Mesendoderm (in vitro differentiated cells): ENCODE results near the gene DRD2.

Experiments
- DNase-seq: peaks from one replicate; pipeline ENCODE4 v3.0.0; 2013
- H2AK5ac ChIP-seq: 2 replicates; pipeline ENCODE4 v1.6.1; 2013; ENCODE audit warnings: low read length, inconsistent platforms
- H2BK120ac ChIP-seq: 2 replicates; pipeline ENCODE4 v1.6.1; 2013; ENCODE audit warnings: low read depth, mild to moderate bottlenecking, low read length, moderate library complexity, mixed read lengths
- H2BK15ac ChIP-seq: replicated peaks from 2 replicates; pipeline ENCODE4 v1.6.1; 2013; ENCODE audit warnings: low read depth, mild to moderate bottlenecking, moderate library complexity
- H2BK5ac ChIP-seq: 2 replicates; pipeline ENCODE4 v1.6.1; 2013; ENCODE audit warnings: low read length, inconsistent platforms
- H3K18ac ChIP-seq: 2 replicates; pipeline ENCODE4 v1.6.1; 2013; ENCODE audit warnings: mild to moderate bottlenecking, low read length, mixed read lengths
- H3K23ac ChIP-seq: one replicate; pipeline ENCODE4 v1.6.1; 2013; ENCODE audit warnings: low read length
- H3K27ac ChIP-seq: 2 replicates; pipeline ENCODE4 v1.5.1; 2013; ENCODE audit warnings: low read depth, mild to moderate bottlenecking, inconsistent platforms, low read length, moderate library complexity
- H3K27me3 ChIP-seq: 2 replicates; pipeline ENCODE4 v1.6.1; 2013; ENCODE audit warnings: low read length, control low read depth, mild to moderate bottlenecking, inconsistent platforms; ENCODE audit not compliant: insufficient read depth, poor library complexity
- H3K36me3 ChIP-seq: 2 replicates; pipeline ENCODE4 v1.6.1; 2013; ENCODE audit warnings: low read length, inconsistent platforms; ENCODE audit not compliant: control insufficient read depth, insufficient read depth
- H3K4ac ChIP-seq: one replicate; pipeline ENCODE4 v1.6.1; 2013; ENCODE audit warnings: low read depth, mild to moderate bottlenecking, low read length, moderate library complexity
- H3K4me1 ChIP-seq: 2 replicates; pipeline ENCODE4 v1.6.1; 2013; ENCODE audit warnings: low read depth, low read length, inconsistent platforms; ENCODE audit not compliant: control insufficient read depth
- H3K4me2 ChIP-seq: 2 replicates; pipeline ENCODE4 v1.6.1; 2013; ENCODE audit warnings: low read length
- H3K4me3 ChIP-seq: 2 replicates; pipeline ENCODE4 v1.5.1; 2013; ENCODE audit warnings: mild to moderate bottlenecking, low read length
- H3K56ac ChIP-seq: one replicate; pipeline ENCODE4 v1.6.1; 2013; ENCODE audit warnings: low read length
- H3K79me1 ChIP-seq: 2 replicates; pipeline ENCODE4 v1.6.1; 2013; ENCODE audit warnings: low read length, inconsistent platforms
- H3K79me2 ChIP-seq: 2 replicates; pipeline ENCODE4 v1.6.1; 2013; ENCODE audit warnings: mild to moderate bottlenecking, low read length; ENCODE audit not compliant: control insufficient read depth, insufficient read depth
- H3K9ac ChIP-seq: 2 replicates; pipeline ENCODE4 v1.6.1; 2013; ENCODE audit warnings: low read length, inconsistent platforms
- H4K5ac ChIP-seq: one replicate; pipeline ENCODE4 v1.6.1; 2013; ENCODE audit warnings: low read length
- H4K8ac ChIP-seq: one replicate; pipeline ENCODE4 v1.6.1; 2013; ENCODE audit warnings: low read depth, mild to moderate bottlenecking, control low read depth, low read length, moderate library complexity
- WGBS: extraction: QIAGEN DNeasy Blood & Tissue Kit; methylation state at CpG from one replicate; pipeline ENCODE4 v1.1.7; 2013; ENCODE audit warnings: low lambda C conversion rate, missing lambda C conversion rate; ENCODE audit not compliant: insufficient coverage; ENCODE audit errors: extremely low coverage; 5-methylcytosine and 5-hydroxymethylcytosine counted together

DRD2 gene

DNA sequence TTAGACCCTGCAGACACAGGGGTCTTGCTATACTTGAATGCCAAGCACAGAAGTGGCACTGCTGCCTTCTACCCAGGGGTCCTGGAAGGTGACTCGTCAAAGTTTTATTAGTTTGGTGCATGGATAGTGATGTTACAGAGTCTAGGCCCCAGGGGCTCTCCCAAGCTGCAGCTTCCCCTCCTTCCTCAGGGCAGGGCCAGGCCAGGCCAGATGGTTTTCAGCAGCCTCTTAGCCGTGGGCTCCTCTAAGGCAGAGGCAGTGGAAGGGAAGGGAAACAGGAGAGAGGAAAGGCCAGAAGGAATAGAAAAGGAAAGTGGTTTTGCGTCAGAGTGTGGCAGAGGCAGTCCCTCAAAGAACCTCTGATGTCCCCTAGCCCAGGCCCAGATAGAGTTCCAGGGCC is 65.7 kb downstream of the DRD2 start:
- Histone ChIP-seq H3K79me1 (no peaks in the 10 kb centered on the region), H3K23ac (no peak overlapping the region), H3K4me3 (no peak overlapping the region), H3K56ac (no peak overlapping the region), H3K4me1 (no peaks in the 10 kb centered on the region), H2AK5ac (no peak overlapping the region), H4K5ac (no peak overlapping the region), H3K4ac (no peak overlapping the region), H3K36me3 (no peaks in the 10 kb centered on the region), H2BK15ac (no peak overlapping the region), H3K27ac (no peak overlapping the region), H3K27me3 (no peaks in the 10 kb centered on the region), H3K9ac (no peak overlapping the region), H4K8ac (no peak overlapping the region), H3K18ac (no peak overlapping the region), H2BK5ac (no peak overlapping the region), H3K4me2 (no peak overlapping the region), H2BK120ac (no peak overlapping the region), H3K79me2 (no peaks in the 10 kb centered on the region)
- no peak for DNase-seq
- no CpG with 5 or more reads among the region's 3 CpGs for whole genome bisulfite sequencing

DNA sequence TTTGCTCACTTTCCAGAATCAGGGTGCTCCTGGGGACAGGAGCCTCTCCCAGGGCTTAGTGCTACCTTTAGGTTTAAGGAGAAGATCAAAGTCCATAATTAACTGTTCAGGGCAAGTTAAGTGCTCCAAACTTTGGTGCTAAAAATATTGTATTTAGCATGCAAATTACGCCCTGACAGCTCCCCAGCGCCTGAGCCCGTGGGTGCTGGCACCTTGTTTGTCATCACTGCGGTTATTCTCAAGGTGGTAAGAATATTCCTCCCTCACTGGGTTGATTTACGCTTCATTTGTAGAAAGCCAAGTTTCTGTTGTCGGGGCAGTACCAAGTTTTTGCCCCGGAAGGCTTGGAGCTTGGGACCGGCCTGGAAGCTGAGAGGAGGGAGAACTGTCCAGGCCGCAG is 66.3 kb downstream of the DRD2 start:
- Histone ChIP-seq H3K4ac (no peak overlapping the region), H4K8ac (no peak overlapping the region), H3K18ac (no peak overlapping the region), H3K9ac (no peak overlapping the region), H3K36me3 (no peaks in the 10 kb centered on the region), H3K23ac (no peak overlapping the region), H2BK120ac (no peak overlapping the region), H4K5ac (no peak overlapping the region), H3K79me1 (no peaks in the 10 kb centered on the region), H3K4me3 (no peak overlapping the region), H3K27ac (no peak overlapping the region), H3K4me1 (no peaks in the 10 kb centered on the region), H3K79me2 (no peaks in the 10 kb centered on the region), H3K56ac (no peak overlapping the region), H3K27me3 (no peaks in the 10 kb centered on the region), H2BK15ac (no peak overlapping the region), H2BK5ac (no peak overlapping the region), H3K4me2 (no peak overlapping the region), H2AK5ac (no peak overlapping the region)
- DNase-seq: no peak
- no CpG with 5 or more reads among the region's 9 CpGs for WGBS

DNA sequence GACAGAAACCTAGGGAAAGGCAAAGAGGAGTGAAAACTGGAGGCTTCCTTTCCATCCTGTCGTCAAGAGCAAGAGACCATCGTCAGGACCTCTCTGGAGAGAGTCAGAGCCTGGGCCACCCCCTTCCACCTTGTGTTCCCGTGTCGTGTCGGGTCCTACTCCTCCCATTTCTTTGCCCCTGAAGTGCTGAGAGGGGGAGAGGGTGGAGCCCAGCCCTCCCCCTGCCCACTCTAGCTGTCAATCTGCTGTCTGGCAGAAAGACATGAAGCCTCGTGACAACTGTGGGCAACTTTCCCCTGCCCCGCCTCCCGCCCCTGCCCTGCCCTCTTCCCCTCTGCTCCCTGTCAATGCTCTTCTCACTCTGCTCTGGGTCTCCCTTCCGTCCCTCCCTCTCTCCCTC is 67.0 kb downstream of the DRD2 start:
- Histone ChIP-seq H2BK15ac (no peak overlapping the region), H3K18ac (no peak overlapping the region), H3K79me1 (no peaks in the 10 kb centered on the region)

DNA sequence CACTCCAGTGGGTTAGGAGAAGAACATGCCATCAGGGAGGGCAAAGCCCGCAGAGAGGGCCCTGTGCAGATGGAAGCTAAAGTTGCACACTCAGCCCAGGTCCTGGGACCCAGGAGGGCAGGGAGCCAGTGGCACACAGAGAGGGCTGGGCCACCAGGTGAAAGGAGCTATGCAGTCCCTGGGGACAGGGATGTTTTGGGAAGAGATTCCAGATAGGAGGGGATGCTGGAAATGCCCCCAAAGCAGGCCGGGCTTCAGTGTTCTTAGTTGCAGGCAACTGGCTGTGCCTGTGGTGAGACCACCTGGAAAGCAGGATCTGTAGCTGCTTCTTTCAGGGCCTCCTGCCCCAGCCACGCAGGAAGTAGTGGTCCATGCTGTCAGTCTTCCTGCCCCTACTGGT is 68.0 kb downstream of the DRD2 start:
- Histone ChIP-seq H2BK120ac (no peak overlapping the region), H2BK5ac (no peak overlapping the region), H3K27me3 (no peaks in the 10 kb centered on the region), H3K4me3 (no peak overlapping the region), H3K4me2 (no peak overlapping the region), H3K4ac (no peak overlapping the region), H3K4me1 (no peaks in the 10 kb centered on the region), H2BK15ac (no peak overlapping the region), H4K8ac (no peak overlapping the region), H3K9ac (no peak overlapping the region), H3K56ac (no peak overlapping the region), H3K18ac (no peak overlapping the region), H3K36me3 (no peaks in the 10 kb centered on the region), H3K79me1 (no peaks in the 10 kb centered on the region), H2AK5ac (no peak overlapping the region), H3K23ac (no peak overlapping the region), H3K79me2 (no peaks in the 10 kb centered on the region), H3K27ac (no peak overlapping the region), H4K5ac (no peak overlapping the region)
- no peak for DNase-seq
- no CpG with 5 or more reads among the region's 3 CpGs for WGBS

More for the DNA sequence above, 67.0 kb downstream of the DRD2 start:
- no peak overlapping the region for H3K56ac ChIP-seq
- no peak for DNase-seq
- no peak overlapping the region for H3K4ac ChIP-seq
- H3K9ac ChIP-seq: no peak overlapping the region
- no peaks in the 10 kb centered on the region for H3K36me3 ChIP-seq
- H3K4me2 ChIP-seq: no peak overlapping the region
- no peak overlapping the region for H2AK5ac ChIP-seq
- no peak overlapping the region for H3K23ac ChIP-seq
- WGBS: no CpG with 5 or more reads among the region's 9 CpGs
- no peak overlapping the region for H3K27ac ChIP-seq
- no peak overlapping the region for H2BK5ac ChIP-seq
- H2BK120ac ChIP-seq: no peak overlapping the region
- no peaks in the 10 kb centered on the region for H3K4me1 ChIP-seq
- H3K79me2 ChIP-seq: no peaks in the 10 kb centered on the region
- no peak overlapping the region for H4K5ac ChIP-seq
- no peak overlapping the region for H3K4me3 ChIP-seq
- no peak overlapping the region for H4K8ac ChIP-seq
- H3K27me3 ChIP-seq: no peaks in the 10 kb centered on the region

DNA sequence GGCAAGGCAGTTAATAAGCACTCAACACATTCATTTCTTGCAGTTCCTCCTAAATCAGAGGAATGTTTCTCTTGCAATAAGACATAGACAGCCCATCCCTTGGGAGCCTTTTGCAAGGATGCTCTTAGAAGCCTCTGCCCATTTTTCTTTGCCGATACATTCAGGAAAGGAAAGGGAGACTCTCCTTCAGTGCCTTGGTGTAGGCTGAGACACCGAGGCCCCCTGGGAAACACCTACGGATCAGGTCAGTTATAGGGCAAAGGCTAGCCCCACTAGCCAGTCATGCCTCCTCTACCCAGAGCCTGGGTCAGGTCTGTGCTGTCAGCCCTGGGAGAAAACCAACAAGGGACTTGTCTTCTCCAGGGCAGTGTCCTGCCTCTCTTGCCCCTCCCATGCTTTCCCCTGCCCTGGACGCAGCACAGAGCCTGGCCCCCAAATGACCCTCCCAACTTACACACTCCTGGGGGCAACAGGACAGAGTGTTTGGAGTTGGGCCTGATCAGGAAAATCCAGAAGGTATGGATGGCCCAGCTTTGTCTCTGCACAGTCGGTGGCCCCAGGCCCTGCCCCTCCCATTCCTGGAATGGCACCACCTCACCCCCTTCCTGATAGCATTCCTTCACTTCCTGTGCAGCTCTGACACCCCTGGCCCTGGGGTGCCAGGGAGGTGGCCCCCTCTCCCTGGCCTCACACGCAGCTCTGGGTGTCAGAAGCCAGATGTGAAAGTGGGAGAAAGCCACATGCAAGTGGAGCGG is 69.3 kb downstream of the DRD2 start:
- Histone ChIP-seq H4K5ac (no peak overlapping the region), H2AK5ac (no peak overlapping the region), H3K56ac (no peak overlapping the region), H3K4ac (no peak overlapping the region), H3K27ac (no peak overlapping the region), H4K8ac (no peak overlapping the region), H2BK120ac (no peak overlapping the region), H3K23ac (no peak overlapping the region), H3K79me2 (no peaks in the 10 kb centered on the region), H3K4me2 (no peak overlapping the region), H3K18ac (no peak overlapping the region), H3K4me1 (no peaks in the 10 kb centered on the region), H3K4me3 (no peak overlapping the region), H2BK5ac (no peak overlapping the region), H3K27me3 (no peaks in the 10 kb centered on the region), H3K9ac (no peak overlapping the region), H2BK15ac (no peak overlapping the region), H3K36me3 (no peaks in the 10 kb centered on the region), H3K79me1 (no peaks in the 10 kb centered on the region)
- DNase-seq: no peak
- no CpG with 5 or more reads among the region's 7 CpGs for WGBS

DNA sequence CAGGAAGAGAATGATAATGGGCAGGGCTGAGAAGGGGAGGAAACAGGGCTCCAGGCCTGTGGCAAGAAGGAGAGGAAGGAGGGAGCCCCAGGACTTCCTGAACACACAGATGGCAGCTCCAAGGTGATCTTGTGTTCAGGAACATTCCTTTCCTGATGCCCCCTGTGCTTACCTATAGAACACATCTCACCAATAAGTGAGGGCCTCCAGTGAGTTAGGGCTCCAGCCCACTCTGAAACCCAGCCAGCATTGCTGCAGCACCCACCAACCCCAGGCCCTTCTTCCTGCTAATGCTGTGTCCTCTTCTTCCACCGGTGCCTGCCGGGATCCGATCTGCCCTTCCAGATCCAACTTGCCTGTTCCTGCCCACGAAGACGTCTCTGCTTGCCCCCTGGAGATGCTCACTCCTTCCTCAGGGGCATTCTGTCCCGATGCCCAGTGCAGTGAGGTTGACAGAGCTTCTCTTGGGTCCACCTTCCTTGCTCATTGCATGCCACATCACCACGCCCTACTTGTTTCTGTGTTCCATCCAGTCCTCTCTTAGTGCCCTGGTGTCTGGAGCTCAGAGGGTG is 70.3 kb downstream of the DRD2 start:
- Histone ChIP-seq H4K8ac (no peak overlapping the region), H3K4me2 (no peak overlapping the region), H2AK5ac (no peak overlapping the region), H3K79me1 (no peaks in the 10 kb centered on the region), H3K4me3 (no peak overlapping the region), H3K23ac (no peak overlapping the region), H3K27me3 (no peaks in the 10 kb centered on the region), H2BK120ac (no peak overlapping the region), H3K36me3 (no peaks in the 10 kb centered on the region), H2BK5ac (no peak overlapping the region), H3K4ac (no peak overlapping the region), H3K9ac (no peak overlapping the region), H4K5ac (no peak overlapping the region), H3K56ac (no peak overlapping the region), H3K18ac (no peak overlapping the region), H3K27ac (no peak overlapping the region), H3K79me2 (no peaks in the 10 kb centered on the region), H3K4me1 (no peaks in the 10 kb centered on the region), H2BK15ac (no peak overlapping the region)
- WGBS: no CpG with 5 or more reads among the region's 7 CpGs
- DNase-seq: no peak
